DMS53 treated with DMSO at 0.1 percent for 48 hours (cell line): ENCODE results near the gene TAAR9.

ENCODE experiments used
- DNase-seq: peaks from one replicate; lab custom pipeline; 2025; ENCODE audit not compliant: unreplicated experiment; lab: John Stamatoyannopoulos, UW

Gene TAAR9

DNA sequence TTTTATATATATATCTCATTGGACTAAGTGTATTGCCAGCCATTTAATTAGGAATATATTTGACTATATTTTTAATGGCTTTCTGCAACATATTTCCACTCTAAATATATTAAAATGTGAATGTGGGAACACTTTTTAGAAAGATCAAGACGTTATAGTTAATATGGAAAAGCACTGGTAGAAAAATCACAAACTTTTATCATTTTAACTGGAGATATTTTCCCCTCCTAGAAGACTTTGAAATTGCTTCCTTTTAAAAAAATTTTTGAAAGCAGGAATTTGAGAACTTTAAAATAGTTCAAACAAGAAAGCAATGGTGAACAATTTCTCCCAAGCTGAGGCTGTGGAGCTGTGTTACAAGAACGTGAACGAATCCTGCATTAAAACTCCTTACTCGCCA lies at the start of gene TAAR9:
Gene TAAR9 (plus strand): TSS at position 301 of the 400 bp plus-strand sequence. CDS start 13 bp downstream, at position 314.
- DNase-seq, result no peak

DNA sequence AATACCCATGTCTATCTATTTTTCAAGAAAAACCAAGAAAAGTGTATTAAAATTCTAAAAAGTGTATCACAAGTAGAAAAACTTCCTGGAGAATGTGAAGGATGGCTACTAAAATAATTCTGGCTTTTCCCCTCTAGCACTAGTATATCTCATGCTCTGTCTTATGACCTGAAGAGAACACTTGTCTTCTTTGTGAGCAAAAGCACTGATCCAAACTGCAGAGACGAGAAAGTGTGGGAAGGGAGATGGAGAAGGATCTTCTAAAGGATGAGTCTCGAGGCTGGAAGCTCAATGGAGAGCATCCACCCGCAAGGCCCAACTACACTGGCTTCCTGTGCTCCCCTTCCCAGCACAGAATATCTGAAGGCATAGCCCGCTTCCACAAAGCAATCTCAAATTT lies 48.7 kb upstream of the TAAR9 start:
- no peak for DNase-seq

GRCh38 chr6:132490024-132490423 lies 48.1 kb upstream of the TAAR9 start:
- DNase-seq, result no peak

DNA sequence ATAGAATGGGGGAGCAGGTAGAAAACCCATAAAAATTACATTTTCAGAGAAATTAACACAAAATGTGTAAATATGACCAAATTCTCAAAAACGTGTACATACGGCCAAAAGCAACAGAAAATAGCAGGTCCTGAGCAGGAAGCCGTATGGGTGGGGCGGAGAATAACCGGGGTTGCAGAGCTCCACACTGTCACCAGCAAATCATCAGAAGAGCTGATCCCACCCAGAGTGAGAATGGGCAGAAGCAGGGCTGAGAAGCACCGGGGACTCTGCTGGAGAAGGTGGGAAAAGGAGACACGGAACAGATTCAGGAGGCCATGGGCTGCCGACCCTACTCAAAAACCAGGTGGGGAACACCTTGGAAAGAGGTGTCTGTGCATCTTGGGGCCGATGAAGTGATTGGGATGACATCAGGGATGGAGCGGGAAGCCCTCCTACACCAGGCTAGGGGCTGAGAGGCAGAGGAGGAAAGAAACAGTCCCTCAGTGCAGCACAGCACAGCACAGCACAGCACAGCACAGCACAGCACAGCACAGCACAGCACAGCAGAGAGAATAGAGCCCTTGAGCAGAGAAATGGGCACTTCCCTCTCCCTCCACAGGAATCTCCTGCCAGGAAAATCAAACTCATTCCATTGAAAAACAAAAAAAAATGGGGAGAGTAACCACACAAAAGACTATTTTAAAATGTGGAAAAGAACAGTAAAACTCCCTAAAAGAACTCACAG lies 47.4 kb upstream of the TAAR9 start:
- no peak for DNase-seq

GRCh38 chr6:132491303-132491702 lies 46.8 kb upstream of the TAAR9 start:
- no peak for DNase-seq

GRCh38 chr6:132491881-132492280 lies 46.2 kb upstream of the TAAR9 start:
- DNase-seq, result no peak

- DNase-seq, result no peak
These were observed 43.1 kb upstream of the TAAR9 start for GRCh38 chr6:132494954-132495353.

GRCh38 chr6:132495604-132496079 lies 42.4 kb upstream of the TAAR9 start:
- DNase-seq, result no peak

GRCh38 chr6:132496519-132497180 lies 41.4 kb upstream of the TAAR9 start:
- no peak for DNase-seq

GRCh38 chr6:132498638-132499037 lies 39.4 kb upstream of the TAAR9 start:
- no peak for DNase-seq

DNA sequence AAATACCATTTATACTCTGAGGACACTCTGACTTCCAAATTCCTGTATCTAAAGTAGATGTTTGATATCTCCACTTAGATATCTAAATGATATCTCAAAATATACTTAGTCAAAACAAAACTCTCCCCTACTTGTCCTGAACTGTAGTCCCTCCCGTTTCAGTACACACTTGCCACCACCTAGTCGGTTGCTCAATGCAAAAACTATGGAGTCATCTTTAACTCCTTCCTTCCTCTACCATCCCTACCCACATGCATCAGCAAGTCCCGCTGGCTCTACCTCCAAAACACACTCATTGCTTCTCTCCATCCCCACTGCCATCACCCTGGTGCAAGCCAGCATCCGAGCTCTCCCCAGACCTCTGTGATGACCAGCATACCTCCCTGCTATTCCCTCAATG lies 38.3 kb upstream of the TAAR9 start:
- no peak for DNase-seq

GRCh38 chr6:132504757-132505156 lies 33.3 kb upstream of the TAAR9 start:
- no peak for DNase-seq

DNA sequence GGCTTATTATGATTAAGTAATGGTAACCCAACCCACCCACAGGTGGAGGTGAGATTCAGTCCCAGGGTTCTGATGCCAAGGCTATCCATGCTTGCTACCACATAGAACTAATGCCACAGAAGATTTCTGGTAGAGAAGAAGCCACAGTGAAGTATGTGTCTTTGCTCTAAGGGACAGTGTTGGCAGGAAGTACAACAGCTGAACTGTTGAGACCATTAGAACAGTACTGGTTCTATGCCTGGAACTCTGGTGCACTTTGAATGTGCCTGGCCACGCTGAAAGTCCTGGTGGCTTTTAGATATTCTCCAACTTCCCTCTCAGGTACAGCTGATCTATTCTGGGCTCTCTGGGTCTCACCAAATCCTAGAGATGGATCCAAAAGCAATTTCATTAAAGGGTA lies 32.9 kb upstream of the TAAR9 start:
- no peak for DNase-seq

GRCh38 chr6:132506461-132506860 lies 31.6 kb upstream of the TAAR9 start:
- DNase-seq, result no peak

- DNase-seq, result no peak
These were observed 30.9 kb upstream of the TAAR9 start for GRCh38 chr6:132506869-132507808.

DNA sequence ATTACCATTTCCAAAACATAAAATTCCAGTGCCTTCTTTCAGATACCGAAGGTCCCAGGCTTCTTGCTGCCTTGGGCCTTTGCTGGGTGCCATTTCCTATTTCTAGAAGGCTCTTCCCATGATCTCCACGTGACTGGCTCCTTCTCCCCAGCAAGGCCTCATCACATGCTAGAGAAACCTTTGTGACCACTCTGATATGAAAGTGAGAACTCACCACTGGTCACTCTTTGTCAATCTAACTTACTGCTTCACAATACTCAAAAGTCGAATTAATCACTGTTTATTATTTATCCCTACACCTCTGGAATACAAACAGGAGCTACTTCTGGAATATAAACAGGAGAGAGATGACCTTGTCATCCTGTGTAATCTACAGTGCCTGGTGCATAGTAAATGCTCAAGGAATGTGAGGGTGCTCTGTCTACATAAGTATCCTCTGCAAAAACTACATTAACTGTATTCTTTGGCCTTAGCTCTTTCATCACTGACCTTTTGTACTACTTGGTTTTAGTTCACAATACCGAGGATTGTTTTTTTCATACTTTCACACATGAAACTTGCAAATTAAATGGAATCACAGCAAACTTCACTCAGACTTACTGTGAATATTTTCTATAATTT lies 26.8 kb upstream of the TAAR9 start:
- DNase-seq, result no peak

DNA sequence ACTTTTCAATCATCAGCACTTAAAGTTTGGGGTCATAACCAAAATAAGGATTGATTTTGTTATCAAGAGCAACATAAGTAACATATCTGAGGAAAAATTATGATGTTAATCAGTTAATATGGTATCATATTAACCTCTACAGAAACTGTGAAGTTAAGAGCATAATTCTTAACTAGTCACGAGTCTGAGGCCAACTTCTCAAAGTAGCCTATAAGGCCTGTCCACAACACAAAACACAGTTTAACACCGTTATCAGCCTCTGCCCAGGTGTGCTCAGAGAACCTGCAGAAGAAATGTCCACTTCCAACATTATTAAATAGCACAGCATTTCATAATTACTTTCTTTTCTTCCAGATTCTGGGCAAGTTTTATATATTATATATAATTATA lies 26.3 kb upstream of the TAAR9 start:
- DNase-seq, result no peak

GRCh38 chr6:132512342-132512637 lies 25.8 kb upstream of the TAAR9 start:
- no peak for DNase-seq

- peak; percentile 66 for DNase-seq
These were observed 25.1 kb upstream of the TAAR9 start, which contains the start of gene STX7 for GRCh38 chr6:132512638-132513632. Gene STX7 (minus strand): TSS chr6:132513116. CDS start chr6:132503530, 9,586 bp downstream.
